Kidney (tissue), 14 donors: ENCODE results near the gene MUS81. TPM values are rescaled to one million over a fixed set of nuclear protein-coding genes. Genes with fewer than 3 reads are reported as not detected.
"Not testable (repeated sequence)": the region's sequence is repeated elsewhere in the genome, so short reads cannot be mapped to it uniquely, and the experiment has no call there.

Source experiments
- DNase-seq, 5 donors: peaks; one replicate each; pipeline ENCODE4 v3.0.0-alpha.2; 2013 to 2020
- FAIRE-seq: peaks from 2 replicates; lab custom pipeline; 2012; peaks lifted over from hg19 to GRCh38; lab: Jason Lieb, UNC
- H3K27ac ChIP-seq, 2 donors: one replicate each; pipeline ENCODE4 v1.7.0; 2013; ENCODE audit warnings: low read depth in 2 of 2, low read length in 2 of 2, inconsistent platforms in 1 of 2
- H3K27me3 ChIP-seq: one replicate; pipeline ENCODE4 v1.7.1; 2013; ENCODE audit warnings: low read length, inconsistent platforms; ENCODE audit not compliant: control insufficient read depth, insufficient read depth
- H3K36me3 ChIP-seq, 3 donors: one replicate each; pipeline versions ENCODE4 v1.7.0 to v1.7.1; 2013; ENCODE audit warnings: low read length in 3 of 3, control low read depth in 1 of 3, inconsistent platforms in 1 of 3; ENCODE audit not compliant: insufficient read depth in 3 of 3, control insufficient read depth in 2 of 3
- H3K4me1 ChIP-seq, 3 donors: one replicate each; pipeline versions ENCODE4 v1.7.0 to v1.7.1; 2013; ENCODE audit warnings: low read length in 3 of 3, inconsistent platforms in 1 of 3, low read depth in 1 of 3; ENCODE audit not compliant: control insufficient read depth in 2 of 3, insufficient read depth in 2 of 3
- H3K4me3 ChIP-seq, 3 donors: one replicate each; pipeline versions ENCODE4 v1.7.0 to v1.8.1; 2013; ENCODE audit warnings: low read length in 3 of 3, control low read depth in 1 of 3, inconsistent platforms in 1 of 3
- H3K9ac ChIP-seq, 3 donors: one replicate each; pipeline versions ENCODE4 v1.7.0 to v1.7.1; 2013; ENCODE audit warnings: low read length in 3 of 3, control low read depth in 1 of 3, inconsistent platforms in 1 of 3
- H3K9me3 ChIP-seq, 3 donors: one replicate each; pipeline versions ENCODE4 v1.7.0 to v1.7.1; 2013; ENCODE audit warnings: low read length in 3 of 3, control low read depth in 1 of 3, inconsistent platforms in 1 of 3; ENCODE audit not compliant: control insufficient read depth in 2 of 3, insufficient read depth in 1 of 3
- intact Hi-C: fragments of 100-400 bp; cut with DNase I; formaldehyde crosslinking; loops from one replicate; pipeline ENCODE4 v1.11.1; 2022
- polyA plus RNA-seq: library from polyadenylated mRNA; stranded (reverse); fragments of 350-450 nt; fragmentation: Illumina TruSeq; extraction: RNeasy Lipid Tissue Mini Kit (QIAGEN cat#74804); gene quantifications from one replicate; pipeline ENCODE4 v1.2.3, GENCODE V29; 2014; ENCODE audit warnings: low read depth, low replicate concordance; ENCODE audit not compliant: insufficient read depth
- total RNA-seq: library from RNA; stranded (reverse); fragmentation: NEBNext Ultra II Directional; extraction: Animal tissue kit (Norgen Biotek cat#: 25700); gene quantifications from one replicate; pipeline ENCODE4 v1.2.1, GENCODE V29; 2021
- TF ChIP-seq, protein P1 (sequence below): IDR thresholded peaks from 3 replicates; pipeline ENCODE4 v1.5.1; 2012; ENCODE audit warnings: mild to moderate bottlenecking, moderate library complexity, borderline replicate concordance; ENCODE audit not compliant: insufficient read depth; ENCODE audit errors: extremely low read depth
- donor health status: control.
- donor health status: control.
- donor health status: control.
- donor health status: control.
- donor health status: control.
- donor health status: DM: yes; HTN: yes; CAD: no.
- donor health status: Normal renal cell carcinoma (clear cell type).

The MUS81 gene
- total and polyA plus RNA-seq, 2 donors from 2014 or later, result 31.2 to 54.9 TPM

DNA sequence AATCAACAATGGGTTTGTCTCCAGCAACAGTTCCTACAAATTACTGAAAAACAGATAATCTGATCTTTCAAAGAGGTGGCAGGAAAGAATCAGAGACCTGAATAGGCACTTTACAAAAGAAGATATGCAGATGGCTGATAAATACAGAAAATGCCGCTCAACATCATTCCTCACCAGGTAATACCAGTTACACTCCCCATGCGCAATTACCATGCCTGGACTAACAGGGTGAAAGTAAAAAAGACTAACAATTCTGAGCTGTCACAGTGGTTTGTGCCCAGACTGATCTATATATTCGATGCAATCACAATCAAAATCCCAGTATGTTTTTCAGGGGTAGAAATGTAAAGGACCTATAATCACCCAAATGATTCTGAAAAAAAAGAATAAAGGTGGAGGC is 16.4 kb upstream of the MUS81 start:
- intact Hi-C loops, result no loop called here
- no peak overlapping the region for H3K4me3 ChIP-seq
- no peak overlapping the region for H3K9ac ChIP-seq
- H3K36me3 ChIP-seq, result no peaks in the 10 kb centered on the region
- H3K27ac ChIP-seq, result no peak overlapping the region
- H3K9me3 ChIP-seq, result no peaks in the 10 kb centered on the region
- no peaks in the 10 kb centered on the region for H3K4me1 ChIP-seq
- FAIRE-seq (no peak), DNase-seq (no peak)
- TF ChIP-seq, protein P1, sequence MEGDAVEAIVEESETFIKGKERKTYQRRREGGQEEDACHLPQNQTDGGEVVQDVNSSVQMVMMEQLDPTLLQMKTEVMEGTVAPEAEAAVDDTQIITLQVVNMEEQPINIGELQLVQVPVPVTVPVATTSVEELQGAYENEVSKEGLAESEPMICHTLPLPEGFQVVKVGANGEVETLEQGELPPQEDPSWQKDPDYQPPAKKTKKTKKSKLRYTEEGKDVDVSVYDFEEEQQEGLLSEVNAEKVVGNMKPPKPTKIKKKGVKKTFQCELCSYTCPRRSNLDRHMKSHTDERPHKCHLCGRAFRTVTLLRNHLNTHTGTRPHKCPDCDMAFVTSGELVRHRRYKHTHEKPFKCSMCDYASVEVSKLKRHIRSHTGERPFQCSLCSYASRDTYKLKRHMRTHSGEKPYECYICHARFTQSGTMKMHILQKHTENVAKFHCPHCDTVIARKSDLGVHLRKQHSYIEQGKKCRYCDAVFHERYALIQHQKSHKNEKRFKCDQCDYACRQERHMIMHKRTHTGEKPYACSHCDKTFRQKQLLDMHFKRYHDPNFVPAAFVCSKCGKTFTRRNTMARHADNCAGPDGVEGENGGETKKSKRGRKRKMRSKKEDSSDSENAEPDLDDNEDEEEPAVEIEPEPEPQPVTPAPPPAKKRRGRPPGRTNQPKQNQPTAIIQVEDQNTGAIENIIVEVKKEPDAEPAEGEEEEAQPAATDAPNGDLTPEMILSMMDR, result no peak
- no peaks in the 10 kb centered on the region for H3K27me3 ChIP-seq

DNA sequence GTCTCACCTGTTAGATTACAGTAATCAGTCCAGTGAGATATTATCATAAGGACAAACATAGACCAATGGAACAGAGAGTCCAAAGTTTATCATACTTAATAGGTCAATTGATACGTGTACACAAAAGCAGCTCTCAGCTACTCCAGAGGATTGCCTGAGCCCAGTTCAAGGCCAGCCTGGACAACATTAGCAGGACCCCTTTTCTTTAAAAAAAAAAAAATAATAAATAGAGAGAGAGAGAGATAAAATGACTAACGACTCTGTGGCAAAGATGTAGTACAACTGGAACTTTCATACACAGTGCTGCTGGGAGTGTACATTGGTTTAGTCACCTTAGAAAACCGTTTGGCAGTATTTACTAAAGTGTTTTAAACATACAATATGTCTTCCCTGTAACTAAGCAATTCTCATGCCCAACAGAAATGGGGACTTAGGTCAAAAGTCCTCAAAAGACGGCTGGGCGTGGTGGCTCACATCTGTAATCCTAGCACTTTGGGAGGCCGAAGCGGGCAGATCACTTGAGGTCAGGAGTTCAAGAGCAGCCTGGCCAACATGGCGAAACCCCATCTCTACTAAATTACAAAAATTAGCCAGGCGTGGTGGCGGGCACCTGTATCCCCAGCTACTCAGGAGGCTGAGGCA is 15.9 kb upstream of the MUS81 start:
- no peak for FAIRE-seq
- no peak overlapping the region for H3K27ac ChIP-seq

DNA sequence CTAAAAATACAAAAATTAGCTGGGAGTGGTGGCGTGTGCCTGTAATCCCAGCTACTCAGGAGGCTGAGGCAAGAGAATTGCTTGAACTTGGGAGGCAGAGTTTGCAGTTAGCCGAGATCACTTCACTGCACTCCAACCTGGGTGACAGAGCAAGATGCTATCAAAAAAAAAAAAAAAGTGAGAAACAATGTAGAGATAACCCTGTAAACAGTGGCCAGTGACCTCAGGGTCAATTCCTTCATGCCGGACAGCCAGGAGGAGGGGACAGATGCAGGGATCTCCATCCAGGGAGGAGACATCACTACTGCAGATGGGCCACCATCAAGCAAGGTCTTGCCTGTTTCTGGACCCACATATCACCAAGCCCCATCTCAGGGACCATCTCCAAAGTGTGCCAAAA is 12.5 kb upstream of the MUS81 start:
- intact Hi-C loops, result no loop called here
- TF ChIP-seq, protein P1, result no peak
- H3K4me1 ChIP-seq, result no peaks in the 10 kb centered on the region
- FAIRE-seq, result no peak
- no peaks in the 10 kb centered on the region for H3K27me3 ChIP-seq
- no peak for DNase-seq
- H3K9me3 ChIP-seq, result peaks cover 0 to 6% (median 0%) of the 10 kb centered on the region in 3 donors
- H3K36me3 ChIP-seq, result peaks cover 0 to 5% (median 0%) of the 10 kb centered on the region in 3 donors
- no peak overlapping the region for H3K27ac ChIP-seq
- H3K4me3 ChIP-seq, result no peak overlapping the region
- H3K9ac ChIP-seq, result no peak overlapping the region

More for the DNA sequence above, 15.9 kb upstream of the MUS81 start:
- H3K9ac ChIP-seq, result no peak overlapping the region
- intact Hi-C loops, result no loop called here
- H3K27me3 ChIP-seq, result no peaks in the 10 kb centered on the region
- no peaks in the 10 kb centered on the region for H3K4me1 ChIP-seq
- H3K4me3 ChIP-seq, result no peak overlapping the region
- H3K36me3 ChIP-seq, result no peaks in the 10 kb centered on the region
- no peak for DNase-seq
- H3K9me3 ChIP-seq, result no peaks in the 10 kb centered on the region
- TF ChIP-seq, protein P1, result no peak

DNA sequence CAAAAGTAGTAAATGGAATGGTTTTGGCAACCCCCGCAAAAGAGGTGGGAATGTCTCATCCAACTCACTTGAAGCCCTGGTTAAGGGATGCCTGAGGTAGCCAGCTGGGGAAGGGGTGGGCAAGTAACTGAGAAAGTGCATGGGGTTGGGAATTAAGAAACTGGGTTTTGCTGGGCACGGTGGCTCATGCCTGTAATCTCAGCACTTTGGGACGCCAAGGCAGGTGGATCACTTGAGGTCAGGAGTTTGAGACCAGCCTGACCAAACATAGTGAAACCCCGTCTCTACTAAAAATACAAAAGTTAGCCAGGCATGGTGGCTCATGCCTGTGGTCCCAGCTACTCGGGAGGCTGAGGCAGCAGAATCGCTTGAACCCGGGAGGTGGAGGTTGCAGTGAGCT is 11.5 kb upstream of the MUS81 start:
- H3K4me3 ChIP-seq, H3K4me1 ChIP-seq, H3K27ac ChIP-seq, H3K27me3 ChIP-seq, H3K9me3 ChIP-seq, H3K9ac ChIP-seq, DNase-seq, intact Hi-C loops, FAIRE-seq: not testable (repeated sequence)
- peaks cover 0 to 10% (median under 1%) of the 10 kb centered on the region in 3 donors for H3K36me3 ChIP-seq
